GM21529 (cell line): ENCODE data around the gene ANO2.
"Not testable (repeated sequence)": the region's sequence is repeated elsewhere in the genome, so short reads cannot be mapped to it uniquely, and the experiment has no call there.

ENCODE experiments used
- ATAC-seq: cut with Tn5 transposase; IDR thresholded peaks from one replicate; pipeline ENCODE4 v1.9.1; 2021; ENCODE audit not compliant: unreplicated experiment

Gene ANO2

GRCh38 chr12:5889381-5890047 is 55.5 kb downstream of the ANO2 start:
- ATAC-seq = no peak

DNA sequence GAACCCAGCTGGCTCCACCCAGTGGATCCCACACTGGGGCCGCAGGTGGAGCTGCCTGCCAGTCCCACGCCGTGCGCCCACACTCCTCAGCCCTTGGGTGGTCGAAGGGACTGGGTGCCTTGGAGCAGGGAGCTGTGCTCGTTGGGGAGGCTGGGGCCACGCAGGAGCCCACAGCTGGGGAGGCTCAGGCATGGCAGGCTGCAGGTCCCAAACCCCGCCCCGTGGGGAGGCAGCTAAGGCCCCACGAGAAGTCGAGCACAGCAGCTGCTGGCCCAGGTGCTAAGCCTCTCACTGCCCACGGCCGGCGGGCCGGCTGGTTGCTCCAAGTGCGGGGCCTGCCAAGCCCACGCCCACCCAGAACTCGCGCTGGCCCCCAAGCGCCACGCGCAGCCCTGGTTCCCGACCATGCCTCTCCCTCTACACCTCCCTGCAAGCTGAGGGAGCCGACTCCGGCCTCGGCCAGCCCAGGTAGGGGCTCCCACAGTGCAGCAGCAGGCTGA is 56.2 kb downstream of the ANO2 start:
- no peak for ATAC-seq

GRCh38 chr12:5887819-5888218 is 57.2 kb downstream of the ANO2 start:
- not testable (repeated sequence) for ATAC-seq

GRCh38 chr12:5884866-5885265 is 60.2 kb downstream of the ANO2 start:
- no peak for ATAC-seq

DNA sequence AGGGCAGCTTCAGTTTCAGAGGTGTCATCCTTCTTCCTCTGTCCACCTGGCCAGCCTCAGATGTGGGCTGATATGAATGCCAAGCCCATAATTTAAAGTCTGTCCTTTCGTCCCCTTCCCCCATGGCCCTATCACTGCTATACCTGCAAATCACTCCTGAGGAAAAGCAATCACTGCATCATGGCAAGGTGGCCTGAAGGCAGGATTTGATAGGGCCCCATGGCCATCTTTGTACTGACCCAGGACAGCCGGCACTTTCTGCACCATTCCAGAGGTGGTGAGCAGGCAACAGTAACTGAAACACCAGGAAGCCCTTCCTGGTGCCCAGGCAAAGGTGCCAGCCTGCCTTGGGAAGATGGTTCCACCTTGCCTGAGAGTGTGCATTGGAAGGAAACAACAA is 60.8 kb downstream of the ANO2 start:
- no peak for ATAC-seq

GRCh38 chr12:5882511-5883190 is 62.4 kb downstream of the ANO2 start:
- no peak for ATAC-seq

- ATAC-seq = no peak
These were observed 63.4 kb downstream of the ANO2 start for GRCh38 chr12:5881666-5882065.

DNA sequence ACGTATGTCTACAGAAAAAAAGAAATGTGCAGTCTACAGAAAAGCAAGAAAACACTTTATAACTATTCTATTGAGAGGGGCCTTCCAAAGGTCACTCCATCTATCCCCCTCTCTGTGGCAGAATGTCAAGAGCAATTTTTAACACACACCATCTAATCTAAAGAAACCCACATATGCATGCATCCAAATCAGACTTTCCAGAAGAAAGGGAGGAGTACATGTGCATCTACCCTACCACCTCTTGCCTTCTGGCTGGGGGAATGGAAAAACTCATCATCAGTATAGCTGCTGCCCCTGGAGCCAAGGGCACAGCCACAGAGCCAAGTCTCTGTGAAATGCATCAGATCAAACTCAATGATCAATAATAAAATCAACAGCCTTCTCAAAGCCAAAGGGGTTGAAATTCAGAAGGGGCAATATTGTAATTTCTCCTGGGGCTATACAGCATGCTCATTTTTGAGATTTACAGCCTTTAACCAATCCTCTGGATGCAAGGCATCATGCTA is 63.9 kb downstream of the ANO2 start:
- no peak for ATAC-seq

- ATAC-seq = no peak
These were observed 69.2 kb downstream of the ANO2 start for GRCh38 chr12:5875851-5876250.

DNA sequence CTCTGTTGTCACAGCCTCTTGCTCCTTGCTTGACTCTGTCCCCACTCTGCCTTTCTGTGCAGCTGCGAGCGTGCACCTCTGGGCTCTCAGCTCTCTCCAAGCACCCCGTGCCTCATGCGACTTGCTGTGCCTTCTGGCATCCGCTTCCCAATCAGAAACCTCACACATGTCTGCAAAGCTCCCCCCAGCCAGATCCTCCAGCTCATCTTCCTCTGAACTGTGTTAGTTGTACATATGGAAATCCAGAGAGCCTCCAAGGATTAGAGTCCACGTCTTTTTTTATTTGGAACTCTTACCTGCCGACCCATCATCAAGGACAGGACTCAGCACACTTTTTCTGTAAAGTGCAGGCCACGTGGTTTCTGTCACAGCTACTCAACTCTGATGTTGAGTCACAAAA is 70.5 kb downstream of the ANO2 start:
- no peak for ATAC-seq

- ATAC-seq = no peak
These were observed 71.7 kb downstream of the ANO2 start for GRCh38 chr12:5873281-5873919.

DNA sequence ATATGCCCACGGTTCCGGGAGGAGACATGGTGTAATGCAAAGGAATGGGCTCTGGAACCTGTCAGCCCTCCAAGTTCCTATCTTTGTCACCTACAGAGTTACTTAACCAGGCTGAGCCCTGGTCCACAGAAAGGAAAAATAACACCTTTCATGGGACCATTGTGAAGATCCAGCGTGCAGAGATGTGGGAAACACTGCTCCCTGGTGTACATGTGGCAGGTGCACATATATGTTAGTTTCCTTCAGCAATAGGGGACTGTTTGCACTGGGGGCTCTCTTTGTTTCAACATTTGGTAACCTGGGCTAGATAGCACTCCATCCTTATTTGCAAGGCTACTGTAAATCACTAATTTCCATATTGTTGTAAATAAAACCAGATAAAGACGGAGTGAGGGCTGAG is 72.3 kb downstream of the ANO2 start:
- ATAC-seq = no peak

GRCh38 chr12:5871741-5872140 is 73.3 kb downstream of the ANO2 start:
- no peak for ATAC-seq

GRCh38 chr12:5870183-5870582 is 74.9 kb downstream of the ANO2 start:
- no peak for ATAC-seq

DNA sequence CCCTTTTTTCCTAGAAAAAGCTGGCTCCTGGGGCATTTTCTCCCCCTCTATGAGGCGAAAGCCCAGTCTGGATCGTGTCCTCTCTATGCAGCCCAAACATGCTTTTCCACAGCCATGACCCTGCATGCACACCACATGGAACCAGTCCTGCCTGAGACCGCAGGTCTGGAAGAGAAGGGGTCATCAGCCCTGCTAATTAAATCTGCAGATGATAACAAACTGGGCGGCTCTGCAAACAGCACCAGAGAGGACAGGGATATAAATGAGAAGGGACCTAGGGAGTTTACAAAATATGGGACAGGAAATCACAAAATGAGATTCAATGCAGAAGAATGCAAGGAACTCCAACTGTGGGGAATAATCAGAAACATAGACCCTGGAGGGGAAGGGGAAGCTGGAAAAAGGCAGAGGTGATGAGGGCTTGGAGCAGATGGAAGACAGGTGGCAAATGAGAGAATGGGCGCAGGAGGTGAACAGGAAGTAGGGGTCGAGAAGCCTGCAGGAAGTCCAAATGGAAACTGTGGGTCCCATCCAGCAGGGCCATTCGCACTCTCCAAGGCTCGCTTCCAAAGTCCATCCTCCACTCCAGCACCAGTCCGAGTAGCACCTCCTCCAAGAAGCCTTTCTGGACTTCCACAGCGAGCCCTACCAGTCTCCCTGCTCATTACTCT is 76.3 kb downstream of the ANO2 start:
- no peak for ATAC-seq

- no peak for ATAC-seq
These were observed 79.7 kb downstream of the ANO2 start for GRCh38 chr12:5865397-5865796.

DNA sequence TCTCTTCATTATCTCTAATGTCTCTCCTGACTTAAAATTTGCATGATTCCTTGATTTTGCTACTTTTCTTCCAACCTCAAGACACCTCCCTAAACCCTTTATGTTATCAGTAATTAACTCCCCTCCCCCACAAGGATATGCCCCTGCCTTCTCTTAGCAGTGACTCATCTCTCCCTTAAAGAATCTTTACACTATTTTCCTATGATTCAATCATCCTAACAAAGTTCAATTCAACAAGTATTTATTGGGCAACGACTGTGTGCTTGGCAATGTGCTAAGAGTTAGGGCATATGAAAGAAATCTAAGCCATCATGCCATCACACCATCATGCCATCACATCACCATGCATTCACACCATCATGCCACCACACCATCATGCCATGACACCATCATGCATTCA is 80.1 kb downstream of the ANO2 start:
- no peak for ATAC-seq

GRCh38 chr12:5864301-5864700 is 80.8 kb downstream of the ANO2 start:
- no peak for ATAC-seq

- ATAC-seq = no peak
These were observed 83.6 kb downstream of the ANO2 start for GRCh38 chr12:5861416-5861815.

GRCh38 chr12:5856692-5857091 is 88.4 kb downstream of the ANO2 start:
- no peak for ATAC-seq

DNA sequence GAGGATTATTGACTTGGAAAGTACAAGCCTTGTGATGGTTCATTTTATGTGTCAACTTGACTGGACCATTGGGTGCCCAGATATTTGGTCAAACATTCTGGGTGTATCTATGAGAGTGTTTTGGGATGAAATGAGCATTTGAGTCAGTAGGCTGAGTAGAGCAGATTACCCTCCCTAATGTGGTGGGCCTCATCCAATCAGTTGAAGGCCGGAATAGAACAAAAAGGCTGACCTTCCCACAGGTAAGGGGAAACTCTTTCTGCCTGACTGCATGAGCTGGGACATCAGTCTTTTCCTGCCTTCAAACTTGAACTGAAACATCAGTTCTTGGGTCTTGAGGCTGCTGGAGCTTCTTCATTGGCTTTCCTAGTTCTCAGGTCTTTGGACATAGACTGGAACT is 98.1 kb downstream of the ANO2 start:
- no peak for ATAC-seq
